ENCODE measurements around the gene STAMBP.
"Not testable (repeated sequence)": the region's sequence is repeated elsewhere in the genome, so short reads cannot be mapped to it uniquely, and the experiment has no call there.

Gene STAMBP

DNA sequence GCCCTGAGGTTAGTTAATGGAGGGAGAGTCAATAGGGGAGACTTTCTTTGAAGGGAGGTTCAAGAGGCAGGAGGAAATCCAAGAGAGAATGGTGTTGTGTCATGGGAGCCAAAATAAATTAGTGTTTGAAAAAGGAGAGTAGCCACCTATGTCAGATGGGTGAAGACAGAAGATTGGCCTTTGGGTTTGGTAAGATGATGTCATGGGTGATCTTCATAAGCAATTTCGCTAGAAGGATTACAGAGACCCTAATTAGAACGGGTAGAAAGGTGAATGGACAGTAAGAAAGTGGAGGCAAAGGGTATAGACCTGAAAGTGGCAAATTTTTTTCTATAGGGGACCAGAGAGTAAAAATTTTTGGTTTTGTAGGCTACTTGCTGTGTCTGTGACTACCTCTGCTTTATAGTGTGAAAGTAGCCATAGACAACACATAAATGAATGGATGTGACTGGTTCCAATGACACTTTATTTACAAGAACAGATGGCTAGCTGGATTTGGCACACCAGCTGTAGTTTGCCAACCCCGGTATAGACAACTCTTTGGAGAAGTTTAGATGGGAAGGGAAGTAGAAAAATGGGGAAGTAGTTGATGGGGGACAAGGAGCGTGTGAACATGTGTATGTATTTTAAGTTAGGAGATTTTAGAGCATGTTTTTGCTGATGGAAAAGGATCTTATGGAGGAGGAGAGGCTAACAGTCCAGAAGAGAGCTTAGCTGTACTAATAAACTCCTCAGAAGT is 9.3 kb downstream of the STAMBP start:
- no peak for DNase-seq (ENCODE audit: low spot score)

- DNase-seq (ENCODE audit: low spot score) = no peak
These were observed 10.3 kb downstream of the STAMBP start for GRCh38 chr2:73838889-73839534.

GRCh38 chr2:73839653-73840411 is 11.1 kb downstream of the STAMBP start:
- no peak for DNase-seq (ENCODE audit: low spot score)

DNA sequence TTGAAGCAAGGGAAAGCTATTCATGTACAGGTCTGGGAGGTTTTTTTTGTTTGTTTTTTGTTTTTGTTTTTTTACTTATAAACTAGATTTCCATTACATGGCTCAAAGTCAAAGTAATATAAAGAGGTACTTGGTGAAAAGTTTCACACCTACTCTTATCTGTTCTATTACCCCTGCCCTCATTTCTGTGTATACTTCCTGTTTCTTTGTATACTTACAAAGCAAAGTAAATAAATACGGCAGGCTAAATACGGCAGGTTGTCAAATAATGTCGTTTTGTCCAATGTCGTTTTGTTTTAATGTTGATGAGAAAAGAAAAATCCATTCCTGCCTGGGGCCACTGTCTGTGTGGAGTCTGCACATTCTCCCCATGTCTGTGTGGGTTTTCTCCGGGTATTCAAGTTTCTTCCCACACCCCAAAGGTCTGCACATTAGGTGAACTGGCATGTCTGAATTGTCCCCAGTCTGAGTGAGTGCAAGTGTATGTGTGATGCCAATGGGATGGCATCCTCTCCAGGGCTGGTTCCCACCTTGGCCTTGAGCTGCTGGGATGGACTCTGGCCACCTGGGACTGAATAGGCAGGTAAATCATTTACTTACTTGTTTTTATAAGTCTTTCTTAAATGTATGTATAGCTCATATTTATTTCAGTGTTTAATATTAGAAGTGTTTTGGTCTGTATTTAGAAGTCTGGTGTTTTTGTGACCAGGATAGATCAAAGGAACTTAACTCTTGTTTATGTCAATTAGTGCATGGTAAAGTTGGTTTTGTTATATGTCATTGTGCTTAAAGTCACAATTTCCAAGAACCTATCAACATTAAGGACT is 13.4 kb downstream of the STAMBP start:
- no peak for DNase-seq (ENCODE audit: low spot score)

DNA sequence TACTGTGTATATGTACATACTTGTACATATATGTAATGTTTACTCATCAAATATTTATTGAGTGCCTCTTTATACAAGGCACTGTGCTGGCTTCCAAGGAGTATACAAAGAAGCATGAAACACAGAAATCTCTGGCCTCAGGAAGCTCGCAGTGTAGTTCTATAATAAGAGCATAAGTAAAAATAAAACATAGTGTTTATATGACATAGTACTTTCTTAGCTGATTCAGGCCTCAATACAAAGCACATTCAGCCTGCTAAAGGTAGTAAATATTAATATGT is 13.9 kb downstream of the STAMBP start:
- DNase-seq (ENCODE audit: low spot score) = no peak

DNA sequence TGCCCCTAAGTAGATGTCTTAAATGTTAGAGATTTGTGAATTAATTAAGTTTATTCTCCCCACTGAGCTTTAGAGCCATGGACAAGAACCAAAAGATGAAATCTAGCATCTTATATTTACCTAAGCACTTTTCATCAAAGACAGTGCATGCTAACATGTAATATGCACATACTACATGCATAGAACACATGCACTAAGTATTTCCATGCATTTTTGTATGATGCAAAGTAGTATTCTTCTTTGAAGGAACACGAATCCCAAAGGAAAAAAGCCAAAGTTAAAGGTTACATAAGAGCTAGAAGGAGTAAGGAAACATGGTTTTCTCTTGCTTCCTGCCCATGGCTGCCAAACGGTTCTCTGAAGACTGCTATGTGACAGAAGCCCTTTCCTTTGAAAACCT is 15.3 kb downstream of the STAMBP start:
- no peak for DNase-seq (ENCODE audit: low spot score)

- no peak for DNase-seq (ENCODE audit: low spot score)
These were observed 21.2 kb downstream of the STAMBP start for GRCh38 chr2:73850009-73850408.

DNA sequence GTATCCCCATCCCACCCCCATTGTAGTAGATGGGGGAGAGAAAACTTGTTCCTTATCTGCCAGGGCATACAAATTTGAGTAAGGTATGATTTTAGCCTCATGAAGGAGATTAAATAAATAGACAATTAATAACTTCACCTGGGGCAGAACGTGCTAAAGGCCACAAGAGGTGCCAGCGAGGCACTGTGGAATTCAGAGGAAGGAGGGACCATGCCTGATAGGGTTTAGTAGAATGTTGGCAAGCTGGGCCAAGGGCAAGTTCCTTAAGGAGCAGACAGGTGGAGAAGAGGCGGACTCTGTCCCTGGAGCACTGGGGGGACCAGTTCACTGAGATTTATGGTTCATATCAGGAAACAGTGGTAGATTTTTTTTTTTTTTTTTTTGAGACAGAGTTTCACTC is 22.5 kb downstream of the STAMBP start:
- peak; percentile 34 for DNase-seq (ENCODE audit: low spot score)

- peak; percentile 55 for DNase-seq (ENCODE audit: low spot score)
These were observed 23.3 kb downstream of the STAMBP start for GRCh38 chr2:73852020-73852419.

- no peak for DNase-seq (ENCODE audit: low spot score)
These were observed 26.8 kb downstream of the STAMBP start for GRCh38 chr2:73855526-73855925.

DNA sequence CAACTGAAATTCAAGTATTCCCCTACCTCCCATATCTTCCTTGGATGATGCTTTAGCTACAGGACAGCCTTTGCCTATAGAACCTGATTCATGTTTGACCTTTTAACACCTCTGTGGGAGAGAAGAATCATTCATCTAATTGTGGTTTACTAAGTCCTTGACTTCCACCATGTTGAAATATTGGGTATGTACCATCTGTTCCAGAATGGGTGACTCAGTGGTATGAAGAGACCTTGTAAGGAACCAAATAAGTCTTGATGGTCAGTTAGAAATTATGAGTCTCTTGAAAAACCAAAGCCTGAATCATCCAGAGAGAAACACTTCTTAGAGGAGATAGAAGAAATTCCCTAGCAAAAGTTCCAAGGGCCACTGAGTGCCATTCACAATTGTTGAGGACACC is 27.5 kb downstream of the STAMBP start:
- DNase-seq (ENCODE audit: low spot score) = no peak

DNA sequence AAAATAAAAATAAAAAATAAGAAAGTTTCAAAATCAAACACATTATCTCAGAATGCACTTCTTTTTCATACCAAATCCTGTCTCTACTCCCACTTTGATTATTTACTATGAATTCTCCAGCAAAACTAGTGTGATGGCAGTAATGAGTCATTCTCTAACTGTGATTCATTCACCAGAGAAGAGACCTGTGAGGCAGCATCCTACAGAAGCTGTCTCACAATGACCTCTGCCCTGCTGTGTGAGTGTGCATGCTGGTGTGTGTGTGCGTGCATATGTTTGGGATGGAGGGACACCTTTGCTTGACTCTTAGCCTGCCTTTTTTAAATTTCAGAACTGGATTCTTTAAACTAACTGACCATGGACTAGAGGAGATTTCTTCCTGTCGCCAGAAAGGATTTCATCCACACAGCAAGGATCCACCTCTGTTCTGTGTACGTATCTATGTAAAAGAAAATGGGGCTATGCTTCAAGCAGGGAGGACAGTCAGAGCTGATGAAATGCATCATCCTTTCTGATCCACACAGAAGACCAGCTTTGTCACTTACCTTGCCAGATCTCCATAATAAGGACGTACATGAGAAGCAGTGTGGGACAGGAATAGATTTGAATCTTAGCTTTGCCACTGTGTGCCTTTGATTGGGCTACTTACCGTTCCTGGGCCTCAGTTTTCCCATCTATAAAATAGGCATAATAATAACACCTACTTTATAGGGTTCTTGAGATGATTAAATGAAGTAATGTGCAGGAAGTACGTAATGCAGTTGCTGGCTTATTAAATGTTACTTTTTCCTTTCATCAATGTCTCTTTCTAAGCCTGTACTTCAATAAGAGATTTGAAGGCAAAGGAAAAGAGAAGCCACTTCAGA is 31.2 kb downstream of the STAMBP start:
- peak; percentile 60 for DNase-seq (ENCODE audit: low spot score)

DNA sequence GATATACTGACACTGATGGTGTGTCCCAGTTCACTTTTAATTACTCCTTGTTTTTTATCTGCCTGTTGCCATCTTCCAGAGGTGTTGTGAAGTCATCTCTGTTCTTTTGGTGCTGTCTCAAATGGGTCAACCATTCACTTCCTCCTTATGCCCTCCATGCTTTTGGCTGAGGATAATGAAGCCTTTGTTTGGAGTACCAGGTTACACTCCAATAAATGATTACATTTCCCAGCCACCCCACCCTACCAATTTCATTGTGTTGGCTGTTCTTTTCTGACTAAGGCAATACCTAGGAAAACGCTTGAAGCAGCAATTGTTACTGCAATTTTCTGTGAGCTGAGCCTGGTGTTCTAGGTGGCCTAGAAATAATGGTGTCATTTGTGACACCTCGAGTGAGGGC is 34.2 kb downstream of the STAMBP start:
- peak; percentile 43 for DNase-seq (ENCODE audit: low spot score)

- DNase-seq (ENCODE audit: low spot score) = no peak
These were observed 39.6 kb downstream of the STAMBP start for GRCh38 chr2:73868204-73868978.

DNA sequence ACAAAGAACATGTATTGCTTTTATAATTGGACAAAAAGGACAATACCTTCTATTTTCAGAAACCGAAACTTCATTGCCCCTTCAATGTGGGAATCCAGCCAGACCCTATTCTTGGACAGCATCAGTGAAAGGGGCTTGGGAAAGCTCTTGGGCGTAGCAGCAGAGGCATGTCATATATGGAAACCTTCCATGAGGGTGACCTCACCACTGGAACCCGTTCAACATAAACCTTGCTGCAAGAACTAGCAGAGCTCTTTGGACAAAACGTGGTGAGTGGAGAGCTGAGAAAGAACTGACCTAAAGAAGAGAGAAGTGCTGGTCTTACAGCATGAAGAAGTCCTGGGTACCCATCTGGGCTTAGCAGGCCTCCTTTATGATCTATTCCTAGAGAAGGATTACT is 41.3 kb downstream of the STAMBP start:
- DNase-seq (ENCODE audit: low spot score) = no peak

- DNase-seq (ENCODE audit: low spot score) = no peak
These were observed 48.5 kb downstream of the STAMBP start for GRCh38 chr2:73877071-73877802.

DNA sequence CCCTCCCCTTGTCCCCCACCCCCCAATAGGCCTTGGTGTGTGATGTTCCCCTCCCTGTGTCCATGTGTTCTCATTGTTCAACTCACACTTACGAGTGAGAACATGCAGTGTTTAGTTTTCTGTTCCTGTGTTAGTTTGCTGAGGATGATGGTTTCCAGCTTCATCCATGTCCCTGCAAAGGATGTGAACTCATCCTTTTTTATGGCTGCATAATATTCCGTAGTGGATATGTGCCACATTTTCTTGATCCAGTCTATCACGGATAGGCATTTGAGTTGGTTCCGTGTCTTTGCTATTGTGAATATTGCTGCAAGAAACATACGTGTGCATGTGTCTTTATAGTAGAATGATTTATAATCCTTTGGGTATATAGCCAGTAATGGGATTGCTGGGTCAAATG is 49.2 kb downstream of the STAMBP start:
- not testable (repeated sequence) for DNase-seq (ENCODE audit: low spot score)

- DNase-seq (ENCODE audit: low spot score) = no peak
These were observed 56.6 kb downstream of the STAMBP start for GRCh38 chr2:73885406-73885805.

DNA sequence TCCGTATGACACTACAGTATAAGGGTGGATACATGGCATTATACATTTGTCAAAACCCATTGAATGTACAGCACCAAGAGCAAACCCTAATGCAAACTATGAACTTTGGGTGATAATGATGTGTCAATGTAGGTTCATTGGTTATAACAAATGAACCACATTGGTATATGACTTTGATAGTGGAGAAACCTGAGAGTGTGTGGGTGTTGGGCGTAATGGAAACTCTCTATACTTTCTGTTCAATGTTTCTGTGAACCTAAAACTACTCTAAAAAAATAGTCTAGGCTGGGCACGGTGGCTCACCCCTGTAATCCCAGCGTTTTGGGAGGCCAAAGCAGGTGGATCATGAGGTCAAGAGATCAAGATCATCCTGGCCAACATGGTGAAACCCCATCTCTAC is 57.6 kb downstream of the STAMBP start:
- no peak for DNase-seq (ENCODE audit: low spot score)
